ENCODE results near the gene PDPK1. TPM values are rescaled to one million over a fixed set of nuclear protein-coding genes. Genes with fewer than 3 reads are reported as not detected.
"Not testable (repeated sequence)": the region's sequence is repeated elsewhere in the genome, so short reads cannot be mapped to it uniquely, and the experiment has no call there.

The PDPK1 gene
- total and polyA plus RNA-seq, 4 experiments from 2014 or later = 26.4 to 71.3 (median 51.7) TPM

DNA sequence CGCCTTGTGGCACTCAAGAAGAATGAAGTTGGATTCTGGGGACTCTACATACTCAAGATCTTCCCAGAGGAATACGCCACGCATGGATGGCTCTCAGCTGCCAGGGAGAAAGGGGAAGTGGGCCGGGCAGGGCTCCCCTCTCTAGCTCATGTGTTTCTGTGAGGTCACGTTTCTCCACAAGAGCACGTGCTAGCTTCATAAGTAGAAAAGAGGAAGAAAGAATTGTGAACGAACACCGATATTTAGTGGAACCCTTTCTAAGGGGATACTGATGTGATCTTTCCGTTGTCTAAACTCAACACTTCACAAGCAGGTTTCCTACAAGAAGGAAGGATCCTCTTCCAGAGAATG is 101.9 kb downstream of the PDPK1 start:
- DNase-seq; H3K36me3 Mint-ChIP-seq; H3K27me3 Mint-ChIP-seq; H3K27me3 ChIP-seq (ENCODE audit: insufficient read depth, low read length); POLR2A ChIA-PET (ENCODE audit: partially characterized antibody); H3K9me3 ChIP-seq (ENCODE audit: control insufficient read depth in 1 of 2, low read length in 2 of 2); H3K27ac ChIP-seq (ENCODE audit: low read depth, low read length); H3K4me3 ChIP-seq (ENCODE audit: low read length in 2 of 2); H3K4me1 ChIP-seq (ENCODE audit: insufficient read depth, low read length); H3K4me3 Mint-ChIP-seq; H3K27ac Mint-ChIP-seq; CTCF ChIA-PET (ENCODE audit: partially characterized antibody); intact Hi-C loops (cut with micrococcal nuclease); H3K36me3 ChIP-seq (ENCODE audit: insufficient read depth, low read length); H3K4me1 Mint-ChIP-seq; H3K9me3 Mint-ChIP-seq: not testable (repeated sequence)

DNA sequence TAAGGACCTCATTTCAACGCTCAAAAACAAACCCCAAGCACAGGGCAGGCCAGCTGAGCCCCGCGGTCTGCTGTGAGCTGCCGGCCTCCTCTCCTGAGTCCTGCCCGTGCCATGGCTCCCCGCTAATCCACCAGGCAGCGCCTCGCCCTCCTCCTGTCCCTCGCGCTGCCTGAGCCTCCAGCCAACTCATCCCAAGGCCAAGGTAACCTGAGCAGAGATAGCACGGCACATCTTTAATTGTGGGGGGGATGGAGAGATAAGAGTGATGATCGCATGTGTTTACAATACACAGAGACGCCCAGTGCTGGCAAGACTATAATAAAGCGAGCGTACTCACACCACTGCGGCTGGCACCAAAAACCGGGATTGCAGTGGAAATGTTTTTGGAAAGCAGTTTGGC is 104.7 kb downstream of the PDPK1 start:
- H3K9me3 ChIP-seq (ENCODE audit: control insufficient read depth in 1 of 2, low read length in 2 of 2); H3K9me3 Mint-ChIP-seq; H3K4me3 ChIP-seq (ENCODE audit: low read length in 2 of 2); H3K36me3 ChIP-seq (ENCODE audit: insufficient read depth, low read length); H3K4me1 ChIP-seq (ENCODE audit: insufficient read depth, low read length); H3K27me3 Mint-ChIP-seq; CTCF ChIA-PET (ENCODE audit: partially characterized antibody); H3K36me3 Mint-ChIP-seq; H3K4me3 Mint-ChIP-seq; intact Hi-C loops (cut with micrococcal nuclease); H3K4me1 Mint-ChIP-seq; H3K27ac ChIP-seq (ENCODE audit: low read depth, low read length); H3K27ac Mint-ChIP-seq; POLR2A ChIA-PET (ENCODE audit: partially characterized antibody); H3K27me3 ChIP-seq (ENCODE audit: insufficient read depth, low read length); DNase-seq: not testable (repeated sequence)

DNA sequence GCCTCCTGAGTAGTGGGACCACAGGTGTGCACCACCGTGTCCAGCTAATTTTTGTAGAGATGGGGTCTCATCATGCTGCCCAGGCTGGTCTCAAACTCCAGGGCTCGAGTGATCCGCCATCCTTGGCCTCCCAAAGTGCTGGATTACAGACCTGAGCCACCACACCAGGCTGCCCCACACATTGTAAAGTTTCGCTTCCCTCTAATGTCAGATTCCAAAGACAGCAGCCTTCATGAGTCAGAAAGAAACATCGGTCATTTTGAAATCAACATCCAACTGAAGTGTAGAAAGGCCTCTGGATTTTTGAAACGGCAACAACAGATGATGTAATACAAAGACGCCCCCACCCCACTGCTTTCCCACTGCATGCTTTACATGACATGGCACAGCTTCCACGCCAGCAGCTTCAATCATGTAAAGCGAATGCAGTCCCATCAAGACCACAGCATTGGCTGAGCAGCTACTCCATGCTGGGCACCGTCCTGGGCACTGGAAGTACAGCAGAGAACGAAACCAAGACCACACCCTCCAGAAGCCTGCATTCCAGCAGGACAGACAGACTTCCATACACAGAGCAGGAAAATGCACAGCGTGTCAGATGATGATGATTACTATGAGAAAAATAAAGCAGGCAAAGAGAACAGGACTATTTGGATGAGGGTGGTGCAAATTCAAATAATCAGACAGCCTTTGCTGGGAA is 107.1 kb downstream of the PDPK1 start:
- H3K27ac ChIP-seq (ENCODE audit: low read depth, low read length); H3K4me1 Mint-ChIP-seq; H3K36me3 Mint-ChIP-seq; CTCF ChIA-PET (ENCODE audit: partially characterized antibody); H3K4me1 ChIP-seq (ENCODE audit: insufficient read depth, low read length); H3K27me3 ChIP-seq (ENCODE audit: insufficient read depth, low read length); POLR2A ChIA-PET (ENCODE audit: partially characterized antibody); H3K4me3 ChIP-seq (ENCODE audit: low read length in 2 of 2); H3K9me3 ChIP-seq (ENCODE audit: control insufficient read depth in 1 of 2, low read length in 2 of 2); H3K27ac Mint-ChIP-seq; H3K9me3 Mint-ChIP-seq; H3K4me3 Mint-ChIP-seq; intact Hi-C loops (cut with micrococcal nuclease); H3K27me3 Mint-ChIP-seq; DNase-seq; H3K36me3 ChIP-seq (ENCODE audit: insufficient read depth, low read length): not testable (repeated sequence)

DNA sequence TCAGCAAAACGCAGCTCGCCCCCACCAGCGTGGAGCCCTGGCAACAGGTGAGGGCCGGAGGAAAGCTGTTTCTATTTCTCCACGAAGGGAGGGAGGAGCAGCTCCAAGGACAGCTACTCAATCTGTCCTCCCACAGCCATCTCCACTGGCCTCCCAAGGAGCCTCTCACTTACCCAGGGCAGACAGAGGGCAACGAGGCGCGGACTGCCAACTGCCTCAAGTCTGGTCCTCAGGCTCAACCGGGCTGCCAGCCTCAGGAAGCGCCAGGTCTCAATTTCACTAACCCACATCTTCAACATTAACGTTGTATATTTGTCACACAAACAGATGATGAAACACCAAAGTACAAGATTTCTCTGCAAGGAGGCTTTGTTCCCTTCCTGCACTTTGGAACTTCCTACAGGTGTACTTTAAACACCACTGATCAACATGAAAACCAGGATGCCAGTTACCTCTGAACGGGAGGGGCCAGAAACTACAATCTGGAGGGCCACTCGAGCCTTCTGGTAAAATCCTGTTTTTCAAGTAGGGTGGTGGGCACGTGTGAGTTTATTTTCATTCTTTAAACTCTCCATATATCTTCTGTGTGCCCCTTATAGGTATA is 113.5 kb downstream of the PDPK1 start:
- H3K4me1 Mint-ChIP-seq; H3K4me3 ChIP-seq (ENCODE audit: low read length in 2 of 2); H3K36me3 Mint-ChIP-seq; H3K4me3 Mint-ChIP-seq; H3K27me3 Mint-ChIP-seq; H3K27ac Mint-ChIP-seq; H3K36me3 ChIP-seq (ENCODE audit: insufficient read depth, low read length); CTCF ChIA-PET (ENCODE audit: partially characterized antibody); H3K9me3 ChIP-seq (ENCODE audit: control insufficient read depth in 1 of 2, low read length in 2 of 2); DNase-seq; H3K9me3 Mint-ChIP-seq; H3K27ac ChIP-seq (ENCODE audit: low read depth, low read length); POLR2A ChIA-PET (ENCODE audit: partially characterized antibody); H3K4me1 ChIP-seq (ENCODE audit: insufficient read depth, low read length); H3K27me3 ChIP-seq (ENCODE audit: insufficient read depth, low read length); intact Hi-C loops (cut with micrococcal nuclease): not testable (repeated sequence)

Small RNAs within 50 kb of the gene (microRNA-seq; reads per million reads assigned to microRNA genes)
- gene MIR3178 (ENCODE audit: borderline microRNAs expressed, borderline number of aligned reads, borderline replicate concordance) = not detected

Other genes with a start within 250 kb of the PDPK1 start
- gene ABCA3, start 197.3 kb upstream of the PDPK1 start, total RNA-seq = 10 to 100 TPM in 1 of 2 experiments, 1 to 10 TPM in 1; 8.5 to 12.7 TPM
- gene ABCA3, start 197.3 kb upstream of the PDPK1 start, polyA plus RNA-seq = 1 to 10 TPM; 1.7 to 4.5 TPM
- gene CCNF, start 108.6 kb upstream of the PDPK1 start, total RNA-seq = 1 to 10 TPM; 4.7 TPM
- 1 to 10 TPM; 1.6 to 3.3 TPM for gene CCNF, start 108.6 kb upstream of the PDPK1 start, polyA plus RNA-seq
- under 1 TPM; 0.44 to 0.55 TPM for gene TEDC2, start 77.9 kb upstream of the PDPK1 start, total RNA-seq
- gene TEDC2, start 77.9 kb upstream of the PDPK1 start, polyA plus RNA-seq = under 1 TPM in 1 of 2 donors, not detected in 1; 0.44 TPM
- not detected for gene NTN3, start 66.7 kb upstream of the PDPK1 start, total RNA-seq
- not detected for gene NTN3, start 66.7 kb upstream of the PDPK1 start, polyA plus RNA-seq
- gene TBC1D24, start 62.9 kb upstream of the PDPK1 start, total RNA-seq = 10 to 100 TPM in 1 of 2 experiments, 1 to 10 TPM in 1; 9.6 to 13.7 TPM
- 1 to 10 TPM; 1.3 to 1.8 TPM for gene TBC1D24, start 62.9 kb upstream of the PDPK1 start, polyA plus RNA-seq
- gene ATP6V0C, start 24.1 kb upstream of the PDPK1 start, total RNA-seq = 100 to 1,000 TPM; 125 to 129 TPM
- 10 to 100 TPM; 57.5 to 81.6 TPM for gene ATP6V0C, start 24.1 kb upstream of the PDPK1 start, polyA plus RNA-seq
- gene AMDHD2, start 17.6 kb upstream of the PDPK1 start, total RNA-seq = 100 to 1,000 TPM; 114 to 121 TPM
- 10 to 100 TPM; 17.0 to 22.3 TPM for gene AMDHD2, start 17.6 kb upstream of the PDPK1 start, polyA plus RNA-seq
- gene CEMP1, start 6.6 kb upstream of the PDPK1 start, total RNA-seq = 1 to 10 TPM; 1.7 to 3.0 TPM
- gene CEMP1, start 6.6 kb upstream of the PDPK1 start, polyA plus RNA-seq = 1 to 10 TPM; 1.9 to 5.0 TPM
- 10 to 100 TPM; 26.7 to 27.1 TPM for gene KCTD5, start 144.5 kb downstream of the PDPK1 start, total RNA-seq
- 10 to 100 TPM; 19.6 to 22.5 TPM for gene KCTD5, start 144.5 kb downstream of the PDPK1 start, polyA plus RNA-seq
- under 1 TPM; 0.61 to 0.96 TPM for gene PRSS27, start 182.2 kb downstream of the PDPK1 start, total RNA-seq
- gene PRSS27, start 182.2 kb downstream of the PDPK1 start, polyA plus RNA-seq = not detected
- gene SRRM2, start 214.6 kb downstream of the PDPK1 start, total RNA-seq = 1,000 to 10,000 TPM; 1,118 to 1,137 TPM
- 100 to 1,000 TPM in 1 of 2 donors, 10 to 100 TPM in 1; 11.8 to 132 TPM for gene SRRM2, start 214.6 kb downstream of the PDPK1 start, polyA plus RNA-seq
- gene ELOB, start 239.3 kb downstream of the PDPK1 start, total RNA-seq = 10 to 100 TPM; 83.0 to 86.8 TPM
- 100 to 1,000 TPM; 268 to 270 TPM for gene ELOB, start 239.3 kb downstream of the PDPK1 start, polyA plus RNA-seq
- not detected for gene PRSS33, start 249.5 kb downstream of the PDPK1 start, total RNA-seq
- not detected for gene PRSS33, start 249.5 kb downstream of the PDPK1 start, polyA plus RNA-seq